Suprapubic skin (tissue), 4 donors: ENCODE data around the gene GOLGA6A. TPM values are rescaled to one million over a fixed set of nuclear protein-coding genes. Genes with fewer than 3 reads are reported as not detected.

Experiments
- DNase-seq, 2 donors: peaks; one replicate each; pipeline ENCODE4 v3.0.0-alpha.2; 2019; ENCODE audit warnings: low spot score in 2 of 2
- H3K27ac ChIP-seq: fragments of 200-600 bp; sonication (generic); one replicate; pipeline ENCODE4 v1.5.1; 2019
- H3K27me3 ChIP-seq: fragments of 200-600 bp; sonication (generic); one replicate; pipeline ENCODE4 v1.5.1; 2019
- H3K36me3 ChIP-seq: fragments of 200-600 bp; sonication (generic); one replicate; pipeline ENCODE4 v1.5.1; 2019
- H3K4me1 ChIP-seq: fragments of 200-600 bp; sonication (generic); one replicate; pipeline ENCODE4 v1.5.1; 2019
- H3K4me3 ChIP-seq: fragments of 200-600 bp; sonication (generic); one replicate; pipeline ENCODE4 v1.5.1; 2019; ENCODE audit warnings: mild to moderate bottlenecking
- H3K9me3 ChIP-seq: fragments of 200-600 bp; sonication (generic); one replicate; pipeline ENCODE4 v1.5.1; 2019
- CTCF ChIP-seq, 2 donors: fragments of 200-600 bp in 1 of 2; fragments of 450-650 bp in 1 of 2; sonication (generic) in 1 of 2; IDR thresholded peaks; one replicate each; pipeline ENCODE4 v1.5.1; 2016 to 2019; ENCODE audit warnings: antibody characterized with exemption in 2 of 2, mild to moderate bottlenecking in 1 of 2, moderate library complexity in 1 of 2
- EP300 ChIP-seq: sonication (generic); formaldehyde crosslinking; IDR thresholded peaks from one replicate; pipeline ENCODE4 v1.6.1; 2017; ENCODE audit warnings: antibody characterized with exemption
- POLR2A ChIP-seq, 2 donors: fragments of 450-650 bp; IDR thresholded peaks; one replicate each; pipeline ENCODE4 v1.6.1; 2017; ENCODE audit warnings: antibody characterized with exemption in 2 of 2, mild to moderate bottlenecking in 2 of 2, moderate library complexity in 2 of 2
- POLR2AphosphoS5 ChIP-seq, 3 donors: sonication (generic); formaldehyde crosslinking; IDR thresholded peaks; one replicate each; pipeline ENCODE4 v1.6.1; 2017; ENCODE audit warnings: antibody characterized with exemption in 3 of 3
- WGBS: methylation state at CpG from one replicate; pipeline ENCODE4 v1.1.5; 2018; 5-methylcytosine and 5-hydroxymethylcytosine counted together
- total RNA-seq, 4 donors: library from RNA; depleted of rRNA; stranded (reverse); fragments of >200 nt; gene quantifications; one replicate each; pipeline ENCODE4 v1.1.0, GENCODE V29; 2016

Gene GOLGA6A
- total RNA-seq, 4 donors from 2014 or later, result 0.21 to 3.9 (median 1.7) TPM

- TF ChIP-seq CTCF (IDR thresholded peaks at IDR 0.05), result no peak
- WGBS, result 60% methylated on average over 5 of the region's 5 CpGs
- no peaks in the 10 kb centered on the region for H3K27me3 ChIP-seq
- H3K4me3 ChIP-seq, result no peak overlapping the region
- H3K9me3 ChIP-seq, result no peaks in the 10 kb centered on the region
- H3K36me3 ChIP-seq, result peaks cover 56% of the 10 kb centered on the region
- no peak for DNase-seq
- peaks cover 36% of the 10 kb centered on the region for H3K4me1 ChIP-seq
- no peak overlapping the region for H3K27ac ChIP-seq
Observed at GRCh38 chr15:74039656-74040010, 42.7 kb downstream of the GOLGA6A start.

GRCh38 chr15:74038707-74039655, 43.4 kb downstream of the GOLGA6A start:
- Histone ChIP-seq H3K27ac (peak overlapping the region; percentile 26), H3K4me3 (no peak overlapping the region), H3K4me1 (peaks cover 34% of the 10 kb centered on the region), H3K27me3 (no peaks in the 10 kb centered on the region), H3K36me3 (peaks cover 56% of the 10 kb centered on the region), H3K9me3 (no peaks in the 10 kb centered on the region)
- peak in 1 of 2 donors; percentile 68 for DNase-seq
- 57% methylated on average over 9 of the region's 9 CpGs for WGBS
- TF ChIP-seq POLR2AphosphoS5 (IDR thresholded peaks at IDR 0.05) (no peak), POLR2A (IDR thresholded peaks at IDR 0.05) (no peak), EP300 (no peak), CTCF (IDR thresholded peaks at IDR 0.05) (no peak)

- Histone ChIP-seq H3K4me1 (peaks cover 31% of the 10 kb centered on the region), H3K27ac (no peak overlapping the region), H3K4me3 (no peak overlapping the region), H3K9me3 (no peaks in the 10 kb centered on the region), H3K36me3 (peaks cover 60% of the 10 kb centered on the region), H3K27me3 (no peaks in the 10 kb centered on the region)
- peak in 1 of 2 donors; percentile 51 for DNase-seq
- no peak for TF ChIP-seq POLR2AphosphoS5 (IDR thresholded peaks at IDR 0.05)
- TF ChIP-seq CTCF (IDR thresholded peaks at IDR 0.05), result no peak
- TF ChIP-seq POLR2A (IDR thresholded peaks at IDR 0.05), result no peak
- TF ChIP-seq EP300, result no peak
- WGBS, result 79% methylated on average over 21 of the region's 21 CpGs
Observed at GRCh38 chr15:74037171-74038117, 44.9 kb downstream of the GOLGA6A start.

- Histone ChIP-seq H3K9me3 (no peaks in the 10 kb centered on the region), H3K36me3 (peaks cover 63% of the 10 kb centered on the region), H3K27ac (no peak overlapping the region), H3K4me3 (no peak overlapping the region), H3K27me3 (no peaks in the 10 kb centered on the region), H3K4me1 (peaks cover 32% of the 10 kb centered on the region)
- peak; percentile 56 to 77 for DNase-seq
- 83% methylated on average over 21 of the region's 21 CpGs for WGBS
- TF ChIP-seq EP300, result no peak
- no peak for TF ChIP-seq POLR2A (IDR thresholded peaks at IDR 0.05)
- TF ChIP-seq CTCF (IDR thresholded peaks at IDR 0.05), result peak in 1 of 2 donors; percentile 47
- no peak for TF ChIP-seq POLR2AphosphoS5 (IDR thresholded peaks at IDR 0.05)
Observed at GRCh38 chr15:74036271-74037170, 45.8 kb downstream of the GOLGA6A start.
